Measurements from ENCODE around the gene KTN1.

Gene KTN1

GRCh38 chr14:55731881-55732498 lies 152.0 kb downstream of the KTN1 start:
- Histone ChIP-seq H3K9ac (ENCODE audit: low read depth, low read length, poor library complexity, severe bottlenecking) (no peak overlapping the region), H3K36me3 (ENCODE audit: insufficient read depth, low read length) (no peaks in the 10 kb centered on the region), H3K4me3 (ENCODE audit: low read length, poor library complexity, severe bottlenecking) (no peak overlapping the region), H3K4me1 (ENCODE audit: insufficient read depth, low read length, poor library complexity, severe bottlenecking) (no peaks in the 10 kb centered on the region), H2AFZ (ENCODE audit: low read length) (no peak overlapping the region), H4K20me1 (ENCODE audit: insufficient read depth, low read length, poor library complexity, severe bottlenecking) (no peaks in the 10 kb centered on the region), H3K4me2 (ENCODE audit: low read depth, low read length, poor library complexity, severe bottlenecking) (no peak overlapping the region), H3K79me2 (ENCODE audit: insufficient read depth, low read length) (no peaks in the 10 kb centered on the region), H3F3A (ENCODE audit: low read depth) (no peaks in the 10 kb centered on the region), H3K9me3 (ENCODE audit: insufficient read depth, low read depth, low read length) (0 out of 2 replicates have a peak, but pooled peaks cover 3% of the 10 kb centered on the region), H3K27me3 (ENCODE audit: insufficient read depth, low read length, poor library complexity, severe bottlenecking) (no peaks in the 10 kb centered on the region), H3K9me2 (replicated peaks; ENCODE audit: low read depth, low read length) (no peaks in the 10 kb centered on the region)
- TF ChIP-seq EZH2phosphoT487 (IDR thresholded peaks at IDR 0.05; ENCODE audit: borderline replicate concordance) (no peak), CTCF (conservative IDR thresholded peaks at IDR 0.05; ENCODE audit: low read length) (peak; percentile 77)

- H3K9me3 ChIP-seq (ENCODE audit: insufficient read depth, low read depth, low read length): 0 out of 2 replicates have a peak, but pooled peaks cover 3% of the 10 kb centered on the region
- H3K79me2 ChIP-seq (ENCODE audit: insufficient read depth, low read length): no peaks in the 10 kb centered on the region
- no peaks in the 10 kb centered on the region for H3K4me1 ChIP-seq (ENCODE audit: insufficient read depth, low read length, poor library complexity, severe bottlenecking)
- no peak overlapping the region for H3K9ac ChIP-seq (ENCODE audit: low read depth, low read length, poor library complexity, severe bottlenecking)
- H4K20me1 ChIP-seq (ENCODE audit: insufficient read depth, low read length, poor library complexity, severe bottlenecking): no peaks in the 10 kb centered on the region
- no peaks in the 10 kb centered on the region for H3F3A ChIP-seq (ENCODE audit: low read depth)
- H3K9me2 ChIP-seq (replicated peaks; ENCODE audit: low read depth, low read length): no peaks in the 10 kb centered on the region
- H3K36me3 ChIP-seq (ENCODE audit: insufficient read depth, low read length): no peaks in the 10 kb centered on the region
- no peak overlapping the region for H2AFZ ChIP-seq (ENCODE audit: low read length)
- H3K4me3 ChIP-seq (ENCODE audit: low read length, poor library complexity, severe bottlenecking): no peak overlapping the region
- TF ChIP-seq EZH2phosphoT487 (IDR thresholded peaks at IDR 0.05; ENCODE audit: borderline replicate concordance) (no peak), CTCF (conservative IDR thresholded peaks at IDR 0.05; ENCODE audit: low read length) (no peak)
- H3K27me3 ChIP-seq (ENCODE audit: insufficient read depth, low read length, poor library complexity, severe bottlenecking): no peaks in the 10 kb centered on the region
- no peak overlapping the region for H3K4me2 ChIP-seq (ENCODE audit: low read depth, low read length, poor library complexity, severe bottlenecking)
Measured at GRCh38 chr14:55733599-55733998, 153.6 kb downstream of the KTN1 start.

All from Loucy (cell line).